GM19468 (cell line): ENCODE results near the gene OR51L1.

Experiments
- ATAC-seq: cut with Tn5 transposase; IDR thresholded peaks from one replicate; pipeline ENCODE4 v1.9.1; 2021; ENCODE audit warnings: mild to moderate bottlenecking, moderate library complexity, moderate number of reproducible peaks; ENCODE audit not compliant: unreplicated experiment; ENCODE audit errors: extremely low read depth

The OR51L1 gene

GRCh38 chr11:5046226-5046625, 51.6 kb downstream of the OR51L1 start, which contains the start of gene OR52J3:
OR52J3 (plus strand) TSS chr11:5046526; CDS start chr11:5046526, 0 bp downstream.
- no peak for ATAC-seq

- no peak for ATAC-seq
Measured at GRCh38 chr11:5046754-5047330, 52.2 kb downstream of the OR51L1 start.
